Endothelial cell of umbilical vein (primary cell): Measurements from ENCODE around the gene PEX16. TPM values are rescaled to one million over a fixed set of nuclear protein-coding genes. Genes with fewer than 3 reads are reported as not detected.

Experiments
- BruUV-seq: library from RNA; stranded (reverse); fragments of 400-500 nt; replicated peaks from 2 replicates; lab custom pipeline; 2021; lab: Mats Ljungman, UMichigan
- CTCF ChIA-PET: fragments of 300-600, 350-600 bp; sonication (Branson Sonifier 250); formaldehyde crosslinking; loops from one replicate; lab custom pipeline; 2021; ENCODE audit warnings: antibody characterized with exemption, inconsistent platforms; lab: Charles Lee
- POLR2A ChIA-PET: fragments of 300-600, 350-600 bp; sonication (Branson Sonifier 250); formaldehyde crosslinking; loops from one replicate; lab custom pipeline; 2021; ENCODE audit warnings: antibody characterized with exemption, inconsistent platforms; lab: Charles Lee
- DNase-seq: peaks from one replicate; pipeline ENCODE4 v3.0.0-alpha.2; 2011; ENCODE audit warnings: low read depth, low spot score
- FAIRE-seq: peaks from 2 replicates; lab custom pipeline; 2011; peaks lifted over from hg19 to GRCh38; lab: Jason Lieb, UNC
- H2AFZ ChIP-seq: 2 replicates; pipeline ENCODE4 v1.6.0; 2012; ENCODE audit warnings: low read depth, low read length, control low read depth, inconsistent platforms
- H3K27ac ChIP-seq: 2 replicates; pipeline ENCODE4 v1.5.1; 2011; ENCODE audit warnings: low read depth, mild to moderate bottlenecking, control low read depth, low read length, moderate library complexity; ENCODE audit not compliant: insufficient read depth
- H3K27me3 ChIP-seq, 2 experiments: 2 replicates each; pipeline versions ENCODE4 v1.6.0 to v1.6.1; 2011; ENCODE audit warnings: low read length in 2 of 2, mixed read lengths in 1 of 2; ENCODE audit not compliant: control insufficient read depth in 2 of 2, insufficient read depth in 2 of 2
- H3K36me3 ChIP-seq, 2 experiments: 2 replicates in 1 of 2; 3 replicates in 1 of 2; pipeline ENCODE4 v1.5.1; 2011; ENCODE audit warnings: low read length in 2 of 2, mild to moderate bottlenecking in 1 of 2, moderate library complexity in 1 of 2; ENCODE audit not compliant: control insufficient read depth in 2 of 2, insufficient read depth in 2 of 2; ENCODE audit errors: extremely low read depth in 1 of 2
- H3K4me1 ChIP-seq: 3 replicates; pipeline ENCODE4 v1.5.1; 2011; ENCODE audit warnings: mild to moderate bottlenecking, low read length; ENCODE audit not compliant: control insufficient read depth, insufficient read depth; ENCODE audit errors: extremely low read depth
- H3K4me2 ChIP-seq: 2 replicates; pipeline ENCODE4 v1.6.1; 2011; ENCODE audit warnings: low read length, control low read depth, mixed read lengths; ENCODE audit not compliant: insufficient read depth
- H3K4me3 ChIP-seq, 3 experiments: fragments of 200-600 bp in 1 of 3; sonication (generic), shearing (Covaris generic) in 1 of 3; replicated peaks in 1 of 3; 2 replicates each; pipeline ENCODE4 v1.5.1; 2011 to 2016; ENCODE audit warnings: control low read depth in 3 of 3, low read length in 3 of 3, mild to moderate bottlenecking in 2 of 3, inconsistent platforms in 1 of 3, low read depth in 1 of 3, moderate library complexity in 1 of 3; ENCODE audit not compliant: insufficient read depth in 1 of 3
- H3K79me2 ChIP-seq: 2 replicates; pipeline ENCODE4 v1.6.0; 2012; ENCODE audit warnings: low read length, inconsistent platforms; ENCODE audit not compliant: control insufficient read depth, insufficient read depth
- H3K9ac ChIP-seq: replicated peaks from 2 replicates; pipeline ENCODE3; 2011; ENCODE audit warnings: low read length, control low read depth; ENCODE audit not compliant: insufficient read depth; ENCODE audit errors: extremely low read depth
- H3K9me1 ChIP-seq: replicated peaks from 3 replicates; pipeline ENCODE4 v1.6.0; 2011; ENCODE audit warnings: mild to moderate bottlenecking, low read length; ENCODE audit not compliant: control insufficient read depth, insufficient read depth; ENCODE audit errors: extremely low read depth
- H3K9me3 ChIP-seq: replicated peaks from 2 replicates; pipeline ENCODE4 v1.5.1; 2012; ENCODE audit warnings: low read length, inconsistent platforms; ENCODE audit not compliant: control insufficient read depth, insufficient read depth
- H4K20me1 ChIP-seq: replicated peaks from 2 replicates; pipeline ENCODE3; 2011; ENCODE audit warnings: mild to moderate bottlenecking, low read length; ENCODE audit not compliant: control insufficient read depth, insufficient read depth; ENCODE audit errors: extremely low read depth
- CTCF ChIP-seq, 2 donors: IDR thresholded peaks; 1 replicate in 1 of 2; 2 replicates in 1 of 2; pipeline ENCODE4 v1.5.1; 2011; ENCODE audit warnings: low read length in 2 of 2, mild to moderate bottlenecking in 2 of 2, moderate library complexity in 2 of 2, control low read depth in 1 of 2, inconsistent platforms in 1 of 2, low read depth in 1 of 2; ENCODE audit not compliant: insufficient read depth in 1 of 2; ENCODE audit errors: extremely low read depth in 1 of 2
- EZH2 ChIP-seq: IDR thresholded peaks from 2 replicates; pipeline ENCODE4 v1.6.1; 2012; ENCODE audit warnings: borderline replicate concordance, low read depth, mild to moderate bottlenecking, moderate library complexity, low read length, inconsistent platforms; ENCODE audit not compliant: severe bottlenecking
- FOS ChIP-seq: IDR thresholded peaks from 2 replicates; pipeline ENCODE4 v1.6.1; 2011; ENCODE audit warnings: mild to moderate bottlenecking, low read length, moderate library complexity, borderline replicate concordance; ENCODE audit not compliant: insufficient read depth
- GATA2 ChIP-seq: IDR thresholded peaks from 2 replicates; pipeline ENCODE4 v1.7.0; 2011; ENCODE audit warnings: low read depth, mild to moderate bottlenecking, moderate library complexity, mixed read lengths, low read length; ENCODE audit not compliant: insufficient read length, insufficient read depth
- JUN ChIP-seq: IDR thresholded peaks from 2 replicates; pipeline ENCODE4 v1.6.1; 2011; ENCODE audit warnings: borderline replicate concordance, low read depth; ENCODE audit not compliant: insufficient read length, insufficient read depth
- MAX ChIP-seq: IDR thresholded peaks from 2 replicates; pipeline ENCODE4 v1.6.1; 2011; ENCODE audit not compliant: insufficient read depth, insufficient read length
- MYC ChIP-seq: IDR thresholded peaks from one replicate; pipeline ENCODE4 v1.6.1; 2011; ENCODE audit warnings: mild to moderate bottlenecking, low read depth, low read length
- POLR2A ChIP-seq: IDR thresholded peaks from 2 replicates; pipeline ENCODE4 v1.6.1; 2012; ENCODE audit warnings: low read depth, mild to moderate bottlenecking, control low read depth, low read length
- POLR2AphosphoS5 ChIP-seq: IDR thresholded peaks from 2 replicates; pipeline ENCODE4 v1.6.1; 2012; ENCODE audit warnings: low read depth, mild to moderate bottlenecking, control low read depth, low read length, moderate library complexity; ENCODE audit not compliant: insufficient read depth
- dilution Hi-C: fragments of 300-500 bp; cut with MboI; formaldehyde crosslinking; loops from one replicate; pipeline ENCODE4 v1.15.0; 2019; ENCODE audit warnings: low sequenced_read_pairs; ENCODE audit not compliant: extremely low pct_ligation_motif_present
- intact Hi-C: fragments of 100-400 bp; cut with micrococcal nuclease; formaldehyde crosslinking; loops from one replicate; pipeline ENCODE4 v1.10.0; 2022
- polyA plus RNA-seq, 4 experiments: library from polyadenylated mRNA; depleted of rRNA in 3 of 4; stranded (reverse) in 3 of 4; unstranded in 1 of 4; fragments of >200 nt; gene quantifications; 2 replicates each; pipeline versions ENCODE4 v1.2.1 to v1.2.3, GENCODE V29; 2011 to 2012; ENCODE audit warnings: missing spikeins in 1 of 4
- total RNA-seq: library from RNA; stranded (reverse); gene quantifications from 2 replicates; pipeline ENCODE4 v1.2.3, GENCODE V29; 2021

The PEX16 gene
- total and polyA plus RNA-seq, 2 donors (not counting 3 experiments of a cell fraction or from before 2014, with no cell fraction given), result 27.4 to 32.2 TPM

- CTCF ChIA-PET, result interaction anchor here (1.3 to 2.6 kb wide), 2 partner anchors 41 to 52 kb away, joined by 3 to 8 read pairs; no protein-coding TSS in a partner anchor
Measured at GRCh38 chr11:45924927-45925326, 7.2 kb upstream of the PEX16 start.

More at GRCh38 chr11:45924927-45925326, 7.2 kb upstream of the PEX16 start:
- H3K4me3 ChIP-seq, result no peak overlapping the region
- H2AFZ ChIP-seq, result no peak overlapping the region
- POLR2A ChIA-PET, result no interaction called here
- H4K20me1 ChIP-seq, result no peaks in the 10 kb centered on the region
- TF ChIP-seq FOS (no peak), MYC (no peak), POLR2A (no peak), EZH2 (no peak), JUN (no peak), CTCF (IDR thresholded peaks at IDR 0.05; ENCODE audit: extremely low read depth in 1 of 2, insufficient read depth in 1 of 2, low read depth in 1 of 2, low read length in 2 of 2) (no peak), GATA2 (no peak), MAX (no peak), POLR2AphosphoS5 (no peak)
- H3K27ac ChIP-seq, result no peak overlapping the region
- H3K27me3 ChIP-seq, result peaks cover 13 to 30% of the 10 kb centered on the region in 2 experiments
- H3K9me1 ChIP-seq, result no peaks in the 10 kb centered on the region
- H3K79me2 ChIP-seq, result no peaks in the 10 kb centered on the region
- H3K9me3 ChIP-seq, result no peaks in the 10 kb centered on the region
- dilution Hi-C loops (no loop called here), intact Hi-C loops (no loop called here)
- no peaks in the 10 kb centered on the region for H3K4me1 ChIP-seq
- H3K36me3 ChIP-seq, result no peaks in the 10 kb centered on the region
- no peak overlapping the region for H3K4me2 ChIP-seq
- no TSS peak for BruUV-seq
- no peak for FAIRE-seq
- H3K9ac ChIP-seq, result no peak overlapping the region
- no peak for DNase-seq
